Measurements from ENCODE around the gene WASHC4.

- no peak for TF ChIP-seq CTCF (conservative IDR thresholded peaks at IDR 0.05; ENCODE audit: low read depth, low read length)
- no peak for TF ChIP-seq EZH2 (IDR thresholded peaks at IDR 0.05; ENCODE audit: borderline replicate concordance, low read depth, low read length, poor library complexity, severe bottlenecking)
These were observed 33.9 kb downstream of the WASHC4 start for GRCh38 chr12:105141320-105141922.

Data from A673 (cell line).